MM.1S (cell line): ENCODE data around the gene RACGAP1.

ENCODE experiments used
- DNase-seq: peaks from one replicate; pipeline ENCODE4 v3.0.0-alpha.2; 2015
- H2AFZ ChIP-seq: fragments of 300-600 bp; sonication (generic); 2 replicates; pipeline ENCODE4 v1.6.0; 2016; ENCODE audit warnings: antibody characterized with exemption, low read length
- H3F3A ChIP-seq: fragments of 300-600 bp; sonication (generic); 2 replicates; pipeline ENCODE4 v1.6.1; 2016; ENCODE audit warnings: mild to moderate bottlenecking, antibody characterized with exemption, low read length, moderate library complexity, mixed read lengths; ENCODE audit not compliant: insufficient read depth
- H3K27ac ChIP-seq: fragments of 300-600 bp; sonication (generic); 2 replicates; pipeline ENCODE4 v1.5.1; 2016; ENCODE audit warnings: mild to moderate bottlenecking, low read length
- H3K27me3 ChIP-seq: fragments of 300-600 bp; sonication (generic); replicated peaks from 2 replicates; pipeline ENCODE4 v1.6.0; 2016; ENCODE audit warnings: low read length; ENCODE audit not compliant: insufficient read depth
- H3K36me3 ChIP-seq: fragments of 300-600 bp; sonication (generic); replicated peaks from 2 replicates; pipeline ENCODE4 v1.6.1; 2016; ENCODE audit warnings: mild to moderate bottlenecking, low read length, mixed read lengths; ENCODE audit not compliant: insufficient read depth
- H3K4me1 ChIP-seq: fragments of 300-600 bp; sonication (generic); 2 replicates; pipeline ENCODE4 v1.6.1; 2016; ENCODE audit warnings: low read length, mixed read lengths
- H3K4me2 ChIP-seq: fragments of 300-600 bp; sonication (generic); 2 replicates; pipeline ENCODE4 v1.6.0; 2016; ENCODE audit warnings: low read depth, low read length
- H3K4me3 ChIP-seq: fragments of 300-600 bp; sonication (generic); 2 replicates; pipeline ENCODE4 v1.5.1; 2016; ENCODE audit warnings: low read length, mixed read lengths
- H3K79me2 ChIP-seq: fragments of 300-600 bp; sonication (generic); 2 replicates; pipeline ENCODE4 v1.6.1; 2016; ENCODE audit warnings: mixed run types, low read length, mixed read lengths
- H3K9ac ChIP-seq: fragments of 300-600 bp; sonication (generic); 2 replicates; pipeline ENCODE4 v1.6.1; 2016; ENCODE audit warnings: low read length, mixed read lengths
- H3K9me2 ChIP-seq: fragments of 300-600 bp; sonication (generic); replicated peaks from 2 replicates; pipeline ENCODE4 v1.6.1; 2016; ENCODE audit warnings: mild to moderate bottlenecking, low read length, mixed read lengths; ENCODE audit not compliant: insufficient read depth
- H3K9me3 ChIP-seq: fragments of 300-600 bp; sonication (generic); replicated peaks from 2 replicates; pipeline ENCODE4 v1.6.1; 2016; ENCODE audit warnings: mild to moderate bottlenecking, low read length, mixed read lengths; ENCODE audit not compliant: insufficient read depth
- H4K20me1 ChIP-seq: fragments of 300-600 bp; sonication (generic); 2 replicates; pipeline ENCODE4 v1.6.1; 2016; ENCODE audit warnings: mild to moderate bottlenecking, low read length, moderate library complexity, mixed read lengths; ENCODE audit not compliant: insufficient read depth
- CTCF ChIP-seq: fragments of 300-600 bp; sonication (generic); IDR thresholded peaks from 2 replicates; pipeline ENCODE4 v1.5.1; 2016; ENCODE audit warnings: antibody characterized with exemption, low read length, mixed read lengths
- EZH2 ChIP-seq: fragments of 300-600 bp; sonication (generic); optimal IDR thresholded peaks from 2 replicates; pipeline ENCODE3; 2017; ENCODE audit warnings: low read depth, mild to moderate bottlenecking, antibody characterized with exemption, low read length, mixed read lengths
- EZH2phosphoT487 ChIP-seq: fragments of 300-600 bp; sonication (generic); IDR thresholded peaks from 2 replicates; pipeline ENCODE4 v1.6.1; 2018; ENCODE audit warnings: antibody characterized with exemption, low read length

The RACGAP1 gene

GRCh38 chr12:49964849-49965624 is 60.3 kb downstream of the RACGAP1 start:
- H3F3A ChIP-seq: no peaks in the 10 kb centered on the region
- no peak overlapping the region for H3K9ac ChIP-seq
- H3K4me2 ChIP-seq: no peak overlapping the region
- TF ChIP-seq EZH2phosphoT487 (no peak), EZH2 (no peak), CTCF (no peak)
- H3K27ac ChIP-seq: no peak overlapping the region
- H3K4me1 ChIP-seq: no peaks in the 10 kb centered on the region
- H3K36me3 ChIP-seq: no peaks in the 10 kb centered on the region
- H3K27me3 ChIP-seq: peaks cover 77% of the 10 kb centered on the region
- no peak overlapping the region for H3K4me3 ChIP-seq
- no peak overlapping the region for H2AFZ ChIP-seq
- no peaks in the 10 kb centered on the region for H3K9me3 ChIP-seq
- no peaks in the 10 kb centered on the region for H4K20me1 ChIP-seq
- no peaks in the 10 kb centered on the region for H3K9me2 ChIP-seq
- DNase-seq: no peak
- no peaks in the 10 kb centered on the region for H3K79me2 ChIP-seq

- Histone ChIP-seq H3K36me3 (no peaks in the 10 kb centered on the region), H3K27me3 (peaks cover 77% of the 10 kb centered on the region), H3K9me2 (no peaks in the 10 kb centered on the region), H2AFZ (no peak overlapping the region), H3F3A (no peaks in the 10 kb centered on the region), H3K9ac (no peak overlapping the region), H3K27ac (no peak overlapping the region), H3K4me3 (no peak overlapping the region), H4K20me1 (no peaks in the 10 kb centered on the region), H3K4me1 (no peaks in the 10 kb centered on the region), H3K9me3 (no peaks in the 10 kb centered on the region), H3K4me2 (no peak overlapping the region), H3K79me2 (no peaks in the 10 kb centered on the region)
- TF ChIP-seq EZH2phosphoT487: no peak
- no peak for TF ChIP-seq CTCF
- TF ChIP-seq EZH2: no peak
- no peak for DNase-seq
These were observed 61.1 kb downstream of the RACGAP1 start for GRCh38 chr12:49963976-49964815.

DNA sequence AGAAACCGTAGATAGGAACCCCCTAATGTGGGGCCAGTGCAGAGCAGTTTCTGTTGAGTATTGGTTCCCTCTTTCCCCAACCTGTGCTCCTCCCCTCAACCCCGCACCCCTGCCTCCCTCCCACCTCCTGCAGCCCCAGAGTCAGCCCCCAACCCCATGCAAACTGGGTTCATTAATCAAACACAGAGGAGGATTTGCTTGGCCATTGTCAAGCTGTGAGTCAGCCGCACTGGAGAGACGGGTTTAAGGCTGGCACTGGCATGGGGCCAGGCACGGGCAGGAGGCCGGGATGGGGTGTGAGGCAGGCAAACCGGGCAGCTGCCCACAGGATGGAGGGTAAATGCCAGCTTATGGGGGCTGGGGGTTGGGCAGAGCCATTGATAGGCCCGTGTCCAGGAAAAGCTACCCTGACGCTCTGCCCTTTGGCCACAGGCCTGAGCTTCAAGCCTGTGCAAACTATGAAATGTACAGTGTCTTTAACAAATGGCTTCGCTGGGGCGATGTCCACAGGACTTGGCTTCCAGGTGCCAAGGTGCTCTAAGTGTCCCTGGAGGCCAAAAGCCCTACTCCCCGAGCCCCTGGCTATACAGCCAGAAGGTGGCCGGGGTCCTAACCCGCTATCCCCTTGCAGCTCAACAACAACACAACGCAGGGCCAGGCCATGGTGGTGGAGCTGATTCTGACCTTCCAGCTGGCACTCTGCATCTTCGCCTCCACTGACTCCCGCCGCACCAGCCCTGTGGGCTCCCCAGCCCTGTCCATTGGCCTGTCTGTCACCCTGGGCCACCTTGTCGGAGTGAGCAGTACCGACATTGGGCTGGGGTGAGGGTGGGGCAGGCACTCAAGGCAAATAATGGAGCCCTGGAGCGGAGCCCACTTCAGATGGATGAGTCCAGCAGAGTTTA is 62.2 kb downstream of the RACGAP1 start:
- Histone ChIP-seq H4K20me1 (no peaks in the 10 kb centered on the region), H3K9ac (no peak overlapping the region), H3K79me2 (no peaks in the 10 kb centered on the region), H2AFZ (no peak overlapping the region), H3K27me3 (peaks cover 73% of the 10 kb centered on the region), H3K9me3 (no peaks in the 10 kb centered on the region), H3K4me1 (no peaks in the 10 kb centered on the region), H3K36me3 (no peaks in the 10 kb centered on the region), H3K4me2 (no peak overlapping the region), H3K27ac (no peak overlapping the region), H3K9me2 (no peaks in the 10 kb centered on the region), H3F3A (no peaks in the 10 kb centered on the region), H3K4me3 (no peak overlapping the region)
- no peak for DNase-seq
- no peak for TF ChIP-seq EZH2
- TF ChIP-seq EZH2phosphoT487: no peak
- no peak for TF ChIP-seq CTCF
